Osteoblast (primary cell): ENCODE data around the gene NRXN2. TPM values are rescaled to one million over a fixed set of nuclear protein-coding genes. Genes with fewer than 3 reads are reported as not detected.

Experiments used
- DNase-seq: peaks from one replicate; pipeline ENCODE4 v3.0.0; 2011; ENCODE audit warnings: low spot score, mixed read lengths; ENCODE audit not compliant: insufficient read length; ENCODE audit errors: missing footprints
- H2AFZ ChIP-seq: 2 replicates; pipeline ENCODE4 v1.6.0; 2011; ENCODE audit warnings: mild to moderate bottlenecking, low read length
- H3K27ac ChIP-seq: 2 replicates; pipeline ENCODE4 v1.5.1; 2011; ENCODE audit warnings: mild to moderate bottlenecking, low read depth, low read length, moderate library complexity
- H3K27me3 ChIP-seq: 2 replicates; pipeline ENCODE4 v1.6.0; 2012; ENCODE audit warnings: mild to moderate bottlenecking, control low read depth, inconsistent platforms, low read length, moderate library complexity; ENCODE audit not compliant: insufficient read depth
- H3K36me3 ChIP-seq: 2 replicates; pipeline ENCODE4 v1.5.1; 2011; ENCODE audit warnings: mild to moderate bottlenecking, low read length, control low read depth, moderate library complexity; ENCODE audit not compliant: insufficient read depth
- H3K4me1 ChIP-seq: 2 replicates; pipeline ENCODE4 v1.5.1; 2011; ENCODE audit warnings: mild to moderate bottlenecking, low read length, control low read depth, moderate library complexity; ENCODE audit not compliant: insufficient read depth
- H3K4me2 ChIP-seq: 2 replicates; pipeline ENCODE4 v1.6.0; 2011; ENCODE audit warnings: mild to moderate bottlenecking, low read length; ENCODE audit not compliant: insufficient read depth
- H3K4me3 ChIP-seq: fragments of 200-600 bp; sonication (generic); 3 replicates; pipeline ENCODE4 v1.5.1; 2012; ENCODE audit warnings: mild to moderate bottlenecking, low read length, inconsistent platforms; ENCODE audit not compliant: insufficient read depth
- H3K79me2 ChIP-seq: 2 replicates; pipeline ENCODE4 v1.6.0; 2012; ENCODE audit warnings: mild to moderate bottlenecking, low read length, control low read depth, inconsistent platforms; ENCODE audit not compliant: insufficient read depth
- H3K9me3 ChIP-seq: 2 replicates; pipeline ENCODE4 v1.5.1; 2011; ENCODE audit warnings: low read depth, low read length, control low read depth
- H4K20me1 ChIP-seq: 2 replicates; pipeline ENCODE4 v1.6.0; 2012; ENCODE audit warnings: mild to moderate bottlenecking, low read length, control low read depth; ENCODE audit not compliant: insufficient read depth
- total RNA-seq: library from RNA; depleted of rRNA; stranded (reverse); fragments of >200 nt; gene quantifications from 2 replicates; pipeline ENCODE4 v1.2.3, GENCODE V29; 2012
- TF ChIP-seq, protein P1 (sequence below): IDR thresholded peaks from 2 replicates; pipeline ENCODE4 v1.5.1; 2011; ENCODE audit warnings: mild to moderate bottlenecking, low read depth, low read length, moderate library complexity; ENCODE audit errors: extremely low read depth

Gene NRXN2
- total RNA-seq, 1 donor = 90.1 TPM

- H3K4me1 ChIP-seq = peaks cover 5% of the 10 kb centered on the region
- H3K27me3 ChIP-seq = peaks cover 12% of the 10 kb centered on the region
- no peaks in the 10 kb centered on the region for H4K20me1 ChIP-seq
- no peaks in the 10 kb centered on the region for H3K79me2 ChIP-seq
- H3K27ac ChIP-seq = no peak overlapping the region
- H2AFZ ChIP-seq = no peak overlapping the region
- no peak overlapping the region for H3K4me2 ChIP-seq
- H3K9me3 ChIP-seq = no peaks in the 10 kb centered on the region
- no peaks in the 10 kb centered on the region for H3K36me3 ChIP-seq
- TF ChIP-seq, protein P1, sequence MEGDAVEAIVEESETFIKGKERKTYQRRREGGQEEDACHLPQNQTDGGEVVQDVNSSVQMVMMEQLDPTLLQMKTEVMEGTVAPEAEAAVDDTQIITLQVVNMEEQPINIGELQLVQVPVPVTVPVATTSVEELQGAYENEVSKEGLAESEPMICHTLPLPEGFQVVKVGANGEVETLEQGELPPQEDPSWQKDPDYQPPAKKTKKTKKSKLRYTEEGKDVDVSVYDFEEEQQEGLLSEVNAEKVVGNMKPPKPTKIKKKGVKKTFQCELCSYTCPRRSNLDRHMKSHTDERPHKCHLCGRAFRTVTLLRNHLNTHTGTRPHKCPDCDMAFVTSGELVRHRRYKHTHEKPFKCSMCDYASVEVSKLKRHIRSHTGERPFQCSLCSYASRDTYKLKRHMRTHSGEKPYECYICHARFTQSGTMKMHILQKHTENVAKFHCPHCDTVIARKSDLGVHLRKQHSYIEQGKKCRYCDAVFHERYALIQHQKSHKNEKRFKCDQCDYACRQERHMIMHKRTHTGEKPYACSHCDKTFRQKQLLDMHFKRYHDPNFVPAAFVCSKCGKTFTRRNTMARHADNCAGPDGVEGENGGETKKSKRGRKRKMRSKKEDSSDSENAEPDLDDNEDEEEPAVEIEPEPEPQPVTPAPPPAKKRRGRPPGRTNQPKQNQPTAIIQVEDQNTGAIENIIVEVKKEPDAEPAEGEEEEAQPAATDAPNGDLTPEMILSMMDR = no peak
- no peak overlapping the region for H3K4me3 ChIP-seq
- DNase-seq = peak; percentile 43
These were observed 37.5 kb downstream of the NRXN2 start for GRCh38 chr11:64685536-64685935.

- no peaks in the 10 kb centered on the region for H3K79me2 ChIP-seq
These were observed 38.6 kb downstream of the NRXN2 start for GRCh38 chr11:64684357-64684756.

DNA sequence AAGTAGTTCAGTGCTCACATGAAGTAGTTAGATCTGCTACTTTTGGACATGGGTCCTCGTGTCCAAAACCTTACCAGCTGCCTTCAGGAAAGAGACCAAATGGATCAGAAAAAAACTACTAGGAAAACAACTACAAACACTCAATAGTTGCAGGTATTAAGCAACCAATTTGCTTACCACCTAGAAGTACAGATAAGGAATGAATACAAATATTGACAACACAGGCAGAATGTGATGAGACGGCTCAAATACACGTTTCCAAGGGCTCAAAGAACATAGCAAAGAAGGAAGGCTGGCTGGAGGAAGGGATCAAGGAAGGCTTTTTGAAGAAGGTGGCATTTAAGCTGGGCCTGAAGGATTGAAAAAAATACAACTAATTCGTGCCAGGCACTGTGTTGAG is 41.8 kb downstream of the NRXN2 start:
- Histone ChIP-seq H3K4me1 (no peaks in the 10 kb centered on the region), H3K79me2 (no peaks in the 10 kb centered on the region)

More at GRCh38 chr11:64684357-64684756, 38.6 kb downstream of the NRXN2 start:
- H3K4me1 ChIP-seq = peaks cover 5% of the 10 kb centered on the region
- H3K9me3 ChIP-seq = no peaks in the 10 kb centered on the region
- DNase-seq = no peak
- H3K4me3 ChIP-seq = no peak overlapping the region
- H2AFZ ChIP-seq = no peak overlapping the region
- peaks cover 10% of the 10 kb centered on the region for H3K27me3 ChIP-seq
- no peaks in the 10 kb centered on the region for H4K20me1 ChIP-seq
- TF ChIP-seq, protein P1 = no peak
- no peaks in the 10 kb centered on the region for H3K36me3 ChIP-seq
- no peak overlapping the region for H3K27ac ChIP-seq
- no peak overlapping the region for H3K4me2 ChIP-seq

DNA sequence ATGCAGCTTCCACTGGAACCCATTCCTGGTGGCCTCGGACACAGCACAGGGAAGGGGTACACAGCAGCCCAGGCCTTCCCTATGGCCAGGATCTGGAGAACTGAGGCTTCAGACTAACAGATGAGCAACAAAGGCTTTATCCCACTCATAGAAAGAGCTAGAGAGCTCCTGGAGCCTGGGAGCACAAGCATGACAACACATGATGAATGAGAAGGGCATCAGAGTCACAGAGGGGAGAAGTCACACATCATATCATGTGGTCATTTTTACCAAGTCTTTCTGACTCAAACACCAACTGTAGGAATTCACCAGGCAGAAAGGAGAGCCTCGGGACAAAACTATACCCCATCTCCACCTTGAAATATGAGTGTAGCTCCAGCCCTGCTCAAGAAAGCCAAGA is 43.2 kb downstream of the NRXN2 start:
- Histone ChIP-seq H3K4me1 (peaks cover 13% of the 10 kb centered on the region), H3K27ac (no peak overlapping the region), H3K36me3 (no peaks in the 10 kb centered on the region), H3K79me2 (no peaks in the 10 kb centered on the region), H4K20me1 (no peaks in the 10 kb centered on the region), H3K4me3 (no peak overlapping the region), H3K27me3 (peaks cover 12% of the 10 kb centered on the region), H3K9me3 (no peaks in the 10 kb centered on the region), H3K4me2 (no peak overlapping the region), H2AFZ (no peak overlapping the region)
- TF ChIP-seq, protein P1 = no peak
- DNase-seq = peak; percentile 48

More for the DNA sequence above, 41.8 kb downstream of the NRXN2 start:
- no peak overlapping the region for H3K4me3 ChIP-seq
- H3K27me3 ChIP-seq = peaks cover 12% of the 10 kb centered on the region
- H3K4me2 ChIP-seq = no peak overlapping the region
- TF ChIP-seq, protein P1 = no peak
- DNase-seq = no peak
- no peaks in the 10 kb centered on the region for H3K36me3 ChIP-seq
- no peak overlapping the region for H2AFZ ChIP-seq
- H4K20me1 ChIP-seq = no peaks in the 10 kb centered on the region
- no peaks in the 10 kb centered on the region for H3K9me3 ChIP-seq
- H3K27ac ChIP-seq = no peak overlapping the region
